GM12878 (cell line): ENCODE measurements around the gene CUL5. TPM values are rescaled to one million over a fixed set of nuclear protein-coding genes. Genes with fewer than 3 reads are reported as not detected.

Source experiments
- ATAC-seq: fragments of 200-7000 bp; cut with Tn5 transposase; 3 replicates; pipeline ENCODE4 v1.9.1; 2020; ENCODE audit warnings: mild to moderate bottlenecking, moderate library complexity
- BruUV-seq: library from RNA; stranded (reverse); fragments of 400-500 nt; replicated peaks from 2 replicates; lab custom pipeline; 2021; lab: Mats Ljungman, UMichigan
- CTCF ChIA-PET: fragments of 300-600 bp; sonication (Branson Sonifier 250); formaldehyde crosslinking; extraction: SDS; loops from one replicate; lab custom pipeline; 2021; ENCODE audit warnings: inconsistent platforms; lab: Yijun Ruan, JAX
- POLR2A ChIA-PET: fragments of 350-600 bp; formaldehyde crosslinking; extraction: SDS; loops from one replicate; lab custom pipeline; 2021; ENCODE audit warnings: inconsistent platforms; lab: Charles Lee
- RAD21 ChIA-PET: fragments of 300-600 bp; sonication (Branson Sonifier 250); formaldehyde crosslinking; loops from one replicate; lab custom pipeline; 2023; ENCODE audit warnings: antibody characterized with exemption; ENCODE audit not compliant: unreplicated experiment; lab: Charles Lee
- SMC1A ChIA-PET: fragments of 300-600 bp; sonication (Branson Sonifier 250); formaldehyde crosslinking; loops from one replicate; lab custom pipeline; 2023; ENCODE audit not compliant: unreplicated experiment, uncharacterized antibody; lab: Charles Lee
- DNase-seq: peaks from one replicate; pipeline ENCODE4 v3.0.0-alpha.2; 2011; ENCODE audit warnings: low read depth, low spot score
- FAIRE-seq: peaks from 3 replicates; lab custom pipeline; 2011; peaks lifted over from hg19 to GRCh38; lab: Jason Lieb, UNC
- H2AFZ ChIP-seq: 2 replicates; pipeline ENCODE4 v1.6.0; 2011; ENCODE audit warnings: low read depth, low read length, control low read depth; ENCODE audit not compliant: control insufficient read depth
- H3K27ac ChIP-seq: 2 replicates; pipeline ENCODE4 v1.5.1; 2011; ENCODE audit warnings: control low read depth; ENCODE audit not compliant: control insufficient read depth, insufficient read depth
- H3K27me3 ChIP-seq, 2 experiments: replicated peaks in 1 of 2; 2 replicates each; pipeline versions ENCODE4 v1.6.0 to v1.6.1; 2011; ENCODE audit warnings: low read length in 1 of 2; ENCODE audit not compliant: control insufficient read depth in 2 of 2, insufficient read depth in 2 of 2
- H3K36me3 ChIP-seq, 2 experiments: 2 replicates each; pipeline ENCODE4 v1.5.1; 2011; ENCODE audit warnings: low read length in 1 of 2; ENCODE audit not compliant: control insufficient read depth in 2 of 2, insufficient read depth in 2 of 2
- H3K4me1 ChIP-seq: 2 replicates; pipeline ENCODE4 v1.6.1; 2011; ENCODE audit warnings: mild to moderate bottlenecking, low read length, moderate library complexity, mixed read lengths; ENCODE audit not compliant: control insufficient read depth, insufficient read depth
- H3K4me2 ChIP-seq: 2 replicates; pipeline ENCODE4 v1.6.0; 2011; ENCODE audit warnings: control low read depth; ENCODE audit not compliant: control insufficient read depth, insufficient read depth
- H3K4me3 ChIP-seq: fragments of 200-600 bp; sonication (generic); 2 replicates; pipeline ENCODE4 v1.5.1; 2016
- H3K79me2 ChIP-seq: 2 replicates; pipeline ENCODE4 v1.6.0; 2011; ENCODE audit warnings: low read length; ENCODE audit not compliant: control insufficient read depth, insufficient read depth
- H3K9ac ChIP-seq: 2 replicates; pipeline ENCODE4 v1.8.0; 2011; ENCODE audit warnings: low read length, control low read depth, mixed read lengths; ENCODE audit not compliant: control insufficient read depth, insufficient read depth
- H3K9me3 ChIP-seq: replicated peaks from 3 replicates; pipeline ENCODE4 v1.5.1; 2011; ENCODE audit warnings: mild to moderate bottlenecking, low read length; ENCODE audit not compliant: control insufficient read depth, insufficient read depth
- H4K20me1 ChIP-seq: 2 replicates; pipeline ENCODE4 v1.6.0; 2011; ENCODE audit not compliant: control insufficient read depth, insufficient read depth
- CREM ChIP-seq: IDR thresholded peaks from 2 replicates; pipeline ENCODE4 v1.6.1; 2014; ENCODE audit warnings: antibody characterized with exemption, low read depth
- GATAD2B ChIP-seq: fragments of 450-650 bp; conservative IDR thresholded peaks from 2 replicates; pipeline ENCODE4 v1.6.1; 2017; ENCODE audit warnings: low read depth, mild to moderate bottlenecking, moderate library complexity
- MYB ChIP-seq: fragments of 150-350 bp; IDR thresholded peaks from 2 replicates; pipeline ENCODE4 v1.6.1; 2014; ENCODE audit warnings: mild to moderate bottlenecking, low read depth, low read length, borderline replicate concordance
- NFYA ChIP-seq: IDR thresholded peaks from 2 replicates; pipeline ENCODE4 v1.6.1; 2011; ENCODE audit warnings: low read depth, mild to moderate bottlenecking, low read length, improper control_type of control experiment, borderline replicate concordance
- NR2C2 ChIP-seq: IDR thresholded peaks from 2 replicates; pipeline ENCODE4 v1.6.1; 2011; ENCODE audit warnings: borderline replicate concordance, low read depth; ENCODE audit not compliant: control insufficient read depth, insufficient read length
- PBX3 ChIP-seq: IDR thresholded peaks from 2 replicates; pipeline ENCODE4 v1.6.1; 2011; ENCODE audit warnings: mild to moderate bottlenecking, low read depth, low read length, moderate library complexity; ENCODE audit not compliant: insufficient replicate concordance
- STAT1 ChIP-seq: fragments of 450-650 bp; conservative IDR thresholded peaks from 2 replicates; pipeline ENCODE4 v1.6.1; 2014; ENCODE audit warnings: antibody characterized with exemption, mild to moderate bottlenecking
- WGBS: methylation state at CpG from one replicate; pipeline ENCODE4 v1.1.6; 2016; ENCODE audit warnings: low lambda C conversion rate; ENCODE audit not compliant: insufficient replicate concordance, insufficient coverage; ENCODE audit errors: missing lambda C conversion rate; 5-methylcytosine and 5-hydroxymethylcytosine counted together
- in situ Hi-C: fragments of 300-500 bp; cut with MboI; formaldehyde crosslinking; loops from 9 replicates; pipeline ENCODE4 v1.14.3; 2018; ENCODE audit warnings: mixed read lengths
- intact Hi-C: fragments of 100-400 bp; cut with micrococcal nuclease; formaldehyde crosslinking; loops from one replicate; pipeline ENCODE4 v1.14.2; 2022; ENCODE audit not compliant: unreplicated experiment
- polyA plus RNA-seq, 11 experiments: library from polyadenylated mRNA; depleted of rRNA in 4 of 11; unstranded in 6 of 11; stranded (reverse) in 5 of 11; fragments of >200 nt; fragmentation: Nextera tagmentation in 4 of 11; fragmentation: Illumina TruSeq in 1 of 11; extraction: Ambion mirVana in 4 of 11; extraction: Trizol in 1 of 11; gene quantifications; 1 replicate in 1 of 11; 2 replicates in 10 of 11; pipeline versions ENCODE4 v1.2.1 to v1.2.3, GENCODE V29; 2011 to 2016; ENCODE audit warnings: inconsistent platforms in 2 of 11, missing spikeins in 2 of 11, low read depth in 1 of 11
- total RNA-seq, 4 experiments: library from RNA; depleted of rRNA in 3 of 4; stranded (reverse); fragments of >200 nt in 3 of 4; fragmentation: Illumina TruSeq in 1 of 4; extraction: Trizol in 1 of 4; gene quantifications; 2 replicates each; pipeline versions ENCODE4 v1.2.1 to v1.2.3, GENCODE V29; 2013 to 2021
- TF ChIP-seq, protein P1 (sequence below): fragments of 450-650 bp; IDR thresholded peaks from 2 replicates; pipeline ENCODE4 v1.6.1; 2016; ENCODE audit warnings: mild to moderate bottlenecking
- TF ChIP-seq, protein P2 (sequence below): IDR thresholded peaks from 2 replicates; pipeline ENCODE4 v1.6.1; 2012; ENCODE audit warnings: improper control_type of control experiment, low read depth, low read length; ENCODE audit not compliant: insufficient replicate concordance

The CUL5 gene
- total and polyA plus RNA-seq, 10 of the 15 experiments (the other 5 are each of a cell fraction or from before 2014, with no cell fraction given) = 9.1 to 37.6 (median 18.3) TPM

DNA sequence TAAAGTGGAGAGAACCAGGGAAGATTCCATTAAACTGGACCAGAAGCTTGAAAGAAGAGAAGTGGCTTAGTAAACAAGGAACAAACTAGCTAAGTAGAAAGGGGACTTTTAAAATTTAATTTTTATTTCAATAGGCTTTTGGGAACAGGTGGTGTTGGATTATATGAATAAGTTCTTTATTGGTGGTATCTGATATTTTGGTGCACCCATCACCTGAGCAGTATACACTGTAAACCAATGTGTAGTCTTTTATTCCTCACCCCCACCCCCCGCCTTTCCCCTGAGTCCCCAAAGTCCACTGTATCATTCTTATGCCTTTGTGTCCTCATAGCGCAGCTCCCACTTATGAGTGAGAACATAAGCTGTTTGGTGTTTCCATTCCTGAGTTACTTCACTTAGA, 120.1 kb downstream of the CUL5 start:
- peaks cover 15% of the 10 kb centered on the region for H3K79me2 ChIP-seq
- H3K36me3 ChIP-seq = peaks cover 0 to 2% of the 10 kb centered on the region in 2 experiments; a peak in 3 of 4 replicates
- 100% methylated on average over 2 of the region's 2 CpGs for WGBS
- no TSS peak for BruUV-seq
- no peak for ATAC-seq
- no peak overlapping the region for H3K4me3 ChIP-seq
- intact Hi-C loops = no loop called here
- peaks cover 6% of the 10 kb centered on the region for H3K4me1 ChIP-seq
- POLR2A ChIA-PET = no interaction called here
- CTCF ChIA-PET = interaction anchor here (0.7 kb wide), 1 partner anchor 10 kb away, joined by 3 read pairs; no protein-coding TSS in a partner anchor
- in situ Hi-C loops = no loop called here
- H3K4me2 ChIP-seq = no peak overlapping the region
- no peaks in the 10 kb centered on the region for H4K20me1 ChIP-seq
- RAD21 ChIA-PET = interaction anchor here (1.7 kb wide), 1 partner anchor 10 kb away, joined by 4 read pairs; no protein-coding TSS in a partner anchor
- no peak overlapping the region for H3K9ac ChIP-seq
- H3K27ac ChIP-seq = no peak overlapping the region
- H2AFZ ChIP-seq = no peak overlapping the region
- TF ChIP-seq, protein P1, sequence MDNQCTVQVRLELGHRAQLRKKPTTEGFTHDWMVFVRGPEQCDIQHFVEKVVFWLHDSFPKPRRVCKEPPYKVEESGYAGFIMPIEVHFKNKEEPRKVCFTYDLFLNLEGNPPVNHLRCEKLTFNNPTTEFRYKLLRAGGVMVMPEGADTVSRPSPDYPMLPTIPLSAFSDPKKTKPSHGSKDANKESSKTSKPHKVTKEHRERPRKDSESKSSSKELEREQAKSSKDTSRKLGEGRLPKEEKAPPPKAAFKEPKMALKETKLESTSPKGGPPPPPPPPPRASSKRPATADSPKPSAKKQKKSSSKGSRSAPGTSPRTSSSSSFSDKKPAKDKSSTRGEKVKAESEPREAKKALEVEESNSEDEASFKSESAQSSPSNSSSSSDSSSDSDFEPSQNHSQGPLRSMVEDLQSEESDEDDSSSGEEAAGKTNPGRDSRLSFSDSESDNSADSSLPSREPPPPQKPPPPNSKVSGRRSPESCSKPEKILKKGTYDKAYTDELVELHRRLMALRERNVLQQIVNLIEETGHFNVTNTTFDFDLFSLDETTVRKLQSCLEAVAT = no peak
- no peak for TF ChIP-seq NR2C2
- no peak for TF ChIP-seq CREM
- TF ChIP-seq STAT1 = no peak
- TF ChIP-seq, protein P2, sequence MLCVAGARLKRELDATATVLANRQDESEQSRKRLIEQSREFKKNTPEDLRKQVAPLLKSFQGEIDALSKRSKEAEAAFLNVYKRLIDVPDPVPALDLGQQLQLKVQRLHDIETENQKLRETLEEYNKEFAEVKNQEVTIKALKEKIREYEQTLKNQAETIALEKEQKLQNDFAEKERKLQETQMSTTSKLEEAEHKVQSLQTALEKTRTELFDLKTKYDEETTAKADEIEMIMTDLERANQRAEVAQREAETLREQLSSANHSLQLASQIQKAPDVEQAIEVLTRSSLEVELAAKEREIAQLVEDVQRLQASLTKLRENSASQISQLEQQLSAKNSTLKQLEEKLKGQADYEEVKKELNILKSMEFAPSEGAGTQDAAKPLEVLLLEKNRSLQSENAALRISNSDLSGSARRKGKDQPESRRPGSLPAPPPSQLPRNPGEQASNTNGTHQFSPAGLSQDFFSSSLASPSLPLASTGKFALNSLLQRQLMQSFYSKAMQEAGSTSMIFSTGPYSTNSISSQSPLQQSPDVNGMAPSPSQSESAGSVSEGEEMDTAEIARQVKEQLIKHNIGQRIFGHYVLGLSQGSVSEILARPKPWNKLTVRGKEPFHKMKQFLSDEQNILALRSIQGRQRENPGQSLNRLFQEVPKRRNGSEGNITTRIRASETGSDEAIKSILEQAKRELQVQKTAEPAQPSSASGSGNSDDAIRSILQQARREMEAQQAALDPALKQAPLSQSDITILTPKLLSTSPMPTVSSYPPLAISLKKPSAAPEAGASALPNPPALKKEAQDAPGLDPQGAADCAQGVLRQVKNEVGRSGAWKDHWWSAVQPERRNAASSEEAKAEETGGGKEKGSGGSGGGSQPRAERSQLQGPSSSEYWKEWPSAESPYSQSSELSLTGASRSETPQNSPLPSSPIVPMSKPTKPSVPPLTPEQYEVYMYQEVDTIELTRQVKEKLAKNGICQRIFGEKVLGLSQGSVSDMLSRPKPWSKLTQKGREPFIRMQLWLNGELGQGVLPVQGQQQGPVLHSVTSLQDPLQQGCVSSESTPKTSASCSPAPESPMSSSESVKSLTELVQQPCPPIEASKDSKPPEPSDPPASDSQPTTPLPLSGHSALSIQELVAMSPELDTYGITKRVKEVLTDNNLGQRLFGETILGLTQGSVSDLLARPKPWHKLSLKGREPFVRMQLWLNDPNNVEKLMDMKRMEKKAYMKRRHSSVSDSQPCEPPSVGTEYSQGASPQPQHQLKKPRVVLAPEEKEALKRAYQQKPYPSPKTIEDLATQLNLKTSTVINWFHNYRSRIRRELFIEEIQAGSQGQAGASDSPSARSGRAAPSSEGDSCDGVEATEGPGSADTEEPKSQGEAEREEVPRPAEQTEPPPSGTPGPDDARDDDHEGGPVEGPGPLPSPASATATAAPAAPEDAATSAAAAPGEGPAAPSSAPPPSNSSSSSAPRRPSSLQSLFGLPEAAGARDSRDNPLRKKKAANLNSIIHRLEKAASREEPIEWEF = no peak
- no peak for TF ChIP-seq MYB
- TF ChIP-seq PBX3 = no peak
- TF ChIP-seq GATAD2B = no peak
- no peak for TF ChIP-seq NFYA
- no peak for FAIRE-seq
- H3K9me3 ChIP-seq = no peaks in the 10 kb centered on the region
- DNase-seq = no peak
- SMC1A ChIA-PET = no interaction called here
- H3K27me3 ChIP-seq = no peaks in the 10 kb centered on the region
